ENCODE results near the gene TECPR2. TPM values are rescaled to one million over a fixed set of nuclear protein-coding genes. Genes with fewer than 3 reads are reported as not detected.

The TECPR2 gene
- total and polyA plus RNA-seq, 4 donors = 2.0 to 12.6 (median 5.2) TPM

GRCh38 chr14:102505000-102505619 lies 142.4 kb downstream of the TECPR2 start:
- peak; percentile 61 for DNase-seq (ENCODE audit: low spot score)
- no peaks in the 10 kb centered on the region for H3K27me3 ChIP-seq (ENCODE audit: control insufficient read depth in 4 of 4, insufficient read depth in 4 of 4, low read length in 3 of 4)
- TF ChIP-seq HNF4G (IDR thresholded peaks at IDR 0.05) (no peak), GABPA (IDR thresholded peaks at IDR 0.05 in 1 of 2, conservative IDR thresholded peaks at IDR 0.05 in 1 of 2) (no peak), RXRA (IDR thresholded peaks at IDR 0.05) (no peak), YY1 (IDR thresholded peaks at IDR 0.05) (no peak), RAD21 (IDR thresholded peaks at IDR 0.05) (no peak), JUND (IDR thresholded peaks at IDR 0.05) (no peak), HNF4A (conservative IDR thresholded peaks at IDR 0.05) (no peak), FOXA1 (IDR thresholded peaks at IDR 0.05) (no peak), EGR1 (IDR thresholded peaks at IDR 0.05; ENCODE audit: low read depth in 2 of 2) (no peak), MAX (IDR thresholded peaks at IDR 0.05) (no peak), TAF1 (conservative IDR thresholded peaks at IDR 0.05) (no peak), FOXA2 (IDR thresholded peaks at IDR 0.05) (no peak)
- TF ChIP-seq, protein P1, sequence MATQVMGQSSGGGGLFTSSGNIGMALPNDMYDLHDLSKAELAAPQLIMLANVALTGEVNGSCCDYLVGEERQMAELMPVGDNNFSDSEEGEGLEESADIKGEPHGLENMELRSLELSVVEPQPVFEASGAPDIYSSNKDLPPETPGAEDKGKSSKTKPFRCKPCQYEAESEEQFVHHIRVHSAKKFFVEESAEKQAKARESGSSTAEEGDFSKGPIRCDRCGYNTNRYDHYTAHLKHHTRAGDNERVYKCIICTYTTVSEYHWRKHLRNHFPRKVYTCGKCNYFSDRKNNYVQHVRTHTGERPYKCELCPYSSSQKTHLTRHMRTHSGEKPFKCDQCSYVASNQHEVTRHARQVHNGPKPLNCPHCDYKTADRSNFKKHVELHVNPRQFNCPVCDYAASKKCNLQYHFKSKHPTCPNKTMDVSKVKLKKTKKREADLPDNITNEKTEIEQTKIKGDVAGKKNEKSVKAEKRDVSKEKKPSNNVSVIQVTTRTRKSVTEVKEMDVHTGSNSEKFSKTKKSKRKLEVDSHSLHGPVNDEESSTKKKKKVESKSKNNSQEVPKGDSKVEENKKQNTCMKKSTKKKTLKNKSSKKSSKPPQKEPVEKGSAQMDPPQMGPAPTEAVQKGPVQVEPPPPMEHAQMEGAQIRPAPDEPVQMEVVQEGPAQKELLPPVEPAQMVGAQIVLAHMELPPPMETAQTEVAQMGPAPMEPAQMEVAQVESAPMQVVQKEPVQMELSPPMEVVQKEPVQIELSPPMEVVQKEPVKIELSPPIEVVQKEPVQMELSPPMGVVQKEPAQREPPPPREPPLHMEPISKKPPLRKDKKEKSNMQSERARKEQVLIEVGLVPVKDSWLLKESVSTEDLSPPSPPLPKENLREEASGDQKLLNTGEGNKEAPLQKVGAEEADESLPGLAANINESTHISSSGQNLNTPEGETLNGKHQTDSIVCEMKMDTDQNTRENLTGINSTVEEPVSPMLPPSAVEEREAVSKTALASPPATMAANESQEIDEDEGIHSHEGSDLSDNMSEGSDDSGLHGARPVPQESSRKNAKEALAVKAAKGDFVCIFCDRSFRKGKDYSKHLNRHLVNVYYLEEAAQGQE (IDR thresholded peaks at IDR 0.05) = no peak
- no peak overlapping the region for H3K27ac ChIP-seq (ENCODE audit: low read depth in 1 of 2, low read length in 2 of 2)
- peaks cover 0 to 3% (median 0%) of the 10 kb centered on the region in 4 donors for H3K36me3 ChIP-seq (ENCODE audit: control insufficient read depth in 4 of 4, insufficient read depth in 3 of 4, low read depth in 1 of 4, low read length in 3 of 4)
- 93% methylated on average over 7 of the region's 7 CpGs for WGBS
- H3K9ac ChIP-seq (ENCODE audit: low read depth in 1 of 2, low read length in 2 of 2) = no peak overlapping the region
- H3K4me1 ChIP-seq (ENCODE audit: control insufficient read depth in 4 of 4, insufficient read depth in 4 of 4, low read length in 3 of 4) = peaks cover 0 to 5% (median under 1%) of the 10 kb centered on the region in 4 donors
- no peaks in the 10 kb centered on the region for H3K9me3 ChIP-seq (ENCODE audit: control insufficient read depth in 4 of 4, low read length in 3 of 4)
- H3K4me3 ChIP-seq (ENCODE audit: low read depth in 1 of 3, low read length in 3 of 3) = no peak overlapping the region

GRCh38 chr14:102505775-102506625 lies 143.3 kb downstream of the TECPR2 start:
- Histone ChIP-seq H3K27me3 (ENCODE audit: control insufficient read depth in 4 of 4, insufficient read depth in 4 of 4, low read length in 3 of 4) (no peaks in the 10 kb centered on the region), H3K4me3 (ENCODE audit: low read depth in 1 of 3, low read length in 3 of 3) (no peak overlapping the region), H3K9ac (ENCODE audit: low read depth in 1 of 2, low read length in 2 of 2) (no peak overlapping the region), H3K9me3 (ENCODE audit: control insufficient read depth in 4 of 4, low read length in 3 of 4) (no peaks in the 10 kb centered on the region), H3K4me1 (ENCODE audit: control insufficient read depth in 4 of 4, insufficient read depth in 4 of 4, low read length in 3 of 4) (peaks cover 0 to 5% (median 3%) of the 10 kb centered on the region in 4 donors), H3K27ac (ENCODE audit: low read depth in 1 of 2, low read length in 2 of 2) (no peak overlapping the region), H3K36me3 (ENCODE audit: control insufficient read depth in 4 of 4, insufficient read depth in 3 of 4, low read depth in 1 of 4, low read length in 3 of 4) (peaks cover 0 to 3% (median 0%) of the 10 kb centered on the region in 4 donors)
- no peak for TF ChIP-seq CTCF (IDR thresholded peaks at IDR 0.05; ENCODE audit: low read depth, low read length, missing input control)
- TF ChIP-seq FOXA2 (IDR thresholded peaks at IDR 0.05) = no peak
- TF ChIP-seq RAD21 (IDR thresholded peaks at IDR 0.05) = no peak
- TF ChIP-seq, protein P1 (IDR thresholded peaks at IDR 0.05) = no peak
- no peak for TF ChIP-seq FOXA1 (IDR thresholded peaks at IDR 0.05)
- TF ChIP-seq MAX (IDR thresholded peaks at IDR 0.05) = no peak
- TF ChIP-seq JUND (IDR thresholded peaks at IDR 0.05) = no peak
- no peak for TF ChIP-seq TAF1 (conservative IDR thresholded peaks at IDR 0.05)
- TF ChIP-seq HNF4G (IDR thresholded peaks at IDR 0.05) = no peak
- TF ChIP-seq ATF3 (IDR thresholded peaks at IDR 0.05) = no peak
- TF ChIP-seq SP1 (IDR thresholded peaks at IDR 0.05) = no peak
- TF ChIP-seq HNF4A (conservative IDR thresholded peaks at IDR 0.05) = no peak
- no peak for TF ChIP-seq YY1 (IDR thresholded peaks at IDR 0.05)
- no peak for DNase-seq (ENCODE audit: low spot score)
- 91% methylated on average over 19 of the region's 19 CpGs for WGBS
